ENCODE measurements around the gene EFR3B.
"Not testable (repeated sequence)": the region's sequence is repeated elsewhere in the genome, so short reads cannot be mapped to it uniquely, and the experiment has no call there.

Gene EFR3B

GRCh38 chr2:25074826-25075225, 33.0 kb downstream of the EFR3B start:
- DNase-seq, result no peak

GRCh38 chr2:25076749-25077148, 34.9 kb downstream of the EFR3B start:
- DNase-seq, result no peak

DNA sequence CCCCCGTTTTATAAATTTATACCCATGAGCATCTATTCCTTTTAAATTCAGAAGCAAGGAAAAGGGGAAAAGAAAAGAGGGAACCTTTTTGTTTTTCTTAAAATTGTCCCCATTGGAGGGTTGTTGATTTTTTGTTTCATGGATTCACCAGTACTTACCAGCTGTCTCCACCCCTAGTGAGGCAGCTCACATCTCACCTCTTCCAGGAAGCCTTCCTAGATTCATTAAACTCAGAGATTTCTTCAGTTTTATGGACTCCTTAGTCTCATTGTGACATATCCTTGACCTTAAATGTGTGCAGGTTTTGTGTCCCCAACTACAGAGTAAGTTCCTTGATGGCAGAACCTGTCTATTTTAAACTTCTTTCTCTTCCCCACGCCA, 35.9 kb downstream of the EFR3B start:
- no peak for DNase-seq

DNA sequence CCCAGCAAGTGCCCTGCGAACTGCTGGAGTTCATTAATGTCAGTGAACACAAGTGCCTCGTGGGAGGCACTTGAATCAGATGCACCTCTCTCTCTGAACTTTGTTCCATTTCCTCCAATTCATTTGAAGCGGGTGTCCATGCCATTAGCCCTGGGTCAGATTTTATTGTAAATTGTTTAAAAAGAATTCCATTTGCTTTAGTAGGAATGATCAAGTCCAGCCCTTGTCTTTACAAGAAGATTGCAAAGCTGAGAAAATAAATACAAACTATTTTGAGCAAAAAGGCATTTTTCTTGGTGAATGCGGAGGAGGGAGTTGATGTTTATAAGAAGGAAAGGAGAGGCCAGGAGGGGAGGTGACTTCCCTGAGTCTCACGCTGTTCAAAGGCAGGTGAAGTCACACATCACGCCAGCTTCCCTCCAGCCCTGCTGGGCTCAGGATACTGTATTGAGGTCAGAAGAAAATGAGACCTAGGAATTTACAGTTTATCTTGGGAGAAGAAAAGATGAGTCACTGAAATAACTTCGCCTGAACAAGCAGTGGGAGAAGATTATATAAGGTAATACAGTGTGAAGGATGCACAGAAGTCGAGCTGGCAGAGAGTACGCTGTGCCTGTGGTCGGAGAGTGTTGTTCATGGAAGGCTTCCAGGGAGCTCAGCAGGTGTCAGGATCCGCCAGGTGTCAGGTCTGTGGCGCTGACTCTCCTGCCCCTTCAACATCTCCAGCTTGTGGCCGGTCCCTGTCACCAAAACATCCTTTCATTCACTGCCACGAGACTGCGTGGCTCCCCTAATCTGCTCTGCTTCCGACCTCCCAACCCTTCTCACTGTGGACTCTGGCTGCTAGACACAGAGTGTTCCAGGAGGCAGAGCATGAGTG, 36.5 kb downstream of the EFR3B start:
- no peak for DNase-seq

GRCh38 chr2:25079050-25079635, 37.3 kb downstream of the EFR3B start:
- DNase-seq, result no peak

GRCh38 chr2:25081237-25081790, 39.4 kb downstream of the EFR3B start:
- DNase-seq, result no peak

DNA sequence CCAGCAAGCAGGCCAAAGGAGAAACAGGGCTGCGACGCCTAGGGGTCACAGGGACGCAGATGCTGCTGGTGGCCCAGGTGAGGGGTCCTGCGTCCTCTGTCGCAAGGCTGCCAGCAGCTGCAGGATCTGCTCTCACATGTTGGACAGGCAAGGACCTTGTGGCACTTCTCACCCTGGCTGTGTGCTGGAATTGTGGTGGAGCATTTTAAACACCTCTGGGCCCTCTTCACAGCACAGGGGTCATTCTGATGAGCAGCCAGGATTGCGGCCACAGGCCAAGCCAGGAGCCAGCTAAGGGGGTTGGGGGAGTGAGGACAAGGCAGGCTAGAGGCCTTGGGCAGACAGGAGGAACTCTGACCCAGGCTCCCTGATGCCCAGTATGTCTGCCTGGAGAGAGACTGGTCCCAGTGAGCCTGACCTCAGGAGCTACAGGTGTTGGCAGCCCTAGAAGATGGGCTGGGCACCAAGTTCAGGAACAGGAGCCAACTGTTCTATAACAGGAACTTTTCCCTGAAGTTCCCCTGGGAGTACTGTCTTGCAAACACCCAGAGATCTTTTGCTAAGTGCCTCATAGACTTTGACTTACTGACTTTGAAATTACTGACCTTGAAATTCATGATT, 40.2 kb downstream of the EFR3B start:
- no peak for DNase-seq

- DNase-seq, result no peak
These were observed 44.1 kb downstream of the EFR3B start for GRCh38 chr2:25085761-25086560.

DNA sequence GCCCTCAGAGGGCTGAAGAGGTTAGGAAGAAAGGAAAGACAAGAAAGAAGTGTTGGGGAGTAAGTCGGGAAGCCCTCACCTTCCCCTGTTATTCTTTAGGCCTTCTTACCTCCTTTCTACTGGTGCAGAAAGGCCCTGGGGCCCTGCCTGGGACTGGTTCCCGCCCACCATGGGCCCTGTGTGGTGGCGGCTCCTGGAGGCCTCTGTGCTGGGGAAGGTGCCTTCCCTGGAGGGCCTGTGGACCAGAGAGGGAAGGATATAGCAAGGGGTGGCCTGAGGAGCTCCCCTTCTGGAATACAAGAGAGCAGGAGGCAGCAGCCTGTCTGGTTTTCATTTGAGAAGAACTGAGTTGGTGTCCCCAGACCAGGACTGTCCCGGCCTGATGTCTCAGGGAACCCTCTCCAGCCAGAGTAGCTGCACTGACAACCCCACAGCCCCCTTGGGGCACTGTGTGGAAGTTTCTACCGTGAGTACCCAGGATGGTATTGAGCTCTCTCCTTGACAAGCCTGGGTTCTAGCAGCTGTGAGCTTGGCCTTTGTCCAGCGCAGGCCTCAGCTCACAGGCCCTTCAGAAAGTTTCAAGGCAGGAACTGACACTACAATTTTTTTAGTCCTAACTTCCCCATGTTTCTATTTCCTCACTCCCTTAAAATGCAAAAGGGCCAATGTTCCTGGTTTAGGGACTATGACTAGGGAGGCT, 47.1 kb downstream of the EFR3B start:
- DNase-seq, result no peak

- DNase-seq, result no peak
These were observed 47.9 kb downstream of the EFR3B start for GRCh38 chr2:25089605-25090315.

- no peak for DNase-seq
These were observed 48.9 kb downstream of the EFR3B start for GRCh38 chr2:25090801-25091200.

- DNase-seq, result no peak
These were observed 49.4 kb downstream of the EFR3B start for GRCh38 chr2:25091265-25091664.

DNA sequence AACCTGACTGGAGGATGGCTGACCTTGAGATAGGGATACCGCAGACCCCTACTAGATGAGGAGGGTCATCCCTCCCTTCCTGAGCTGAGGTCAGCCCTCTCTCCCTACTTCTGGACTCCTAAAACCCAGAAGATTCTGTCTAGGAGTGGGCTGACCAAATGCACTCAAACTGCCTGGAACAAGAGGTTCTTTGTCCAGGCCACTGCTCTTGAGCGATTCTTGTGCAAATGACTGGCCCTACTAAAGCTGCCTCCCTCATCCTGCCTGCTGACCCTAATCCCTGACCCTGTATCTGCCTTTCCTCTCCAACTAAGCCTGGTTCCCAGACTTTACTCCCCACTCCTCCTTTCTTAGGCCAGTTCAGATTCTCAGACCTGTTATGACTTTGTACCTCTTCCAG, 56.2 kb downstream of the EFR3B start:
- DNase-seq, result no peak

DNA sequence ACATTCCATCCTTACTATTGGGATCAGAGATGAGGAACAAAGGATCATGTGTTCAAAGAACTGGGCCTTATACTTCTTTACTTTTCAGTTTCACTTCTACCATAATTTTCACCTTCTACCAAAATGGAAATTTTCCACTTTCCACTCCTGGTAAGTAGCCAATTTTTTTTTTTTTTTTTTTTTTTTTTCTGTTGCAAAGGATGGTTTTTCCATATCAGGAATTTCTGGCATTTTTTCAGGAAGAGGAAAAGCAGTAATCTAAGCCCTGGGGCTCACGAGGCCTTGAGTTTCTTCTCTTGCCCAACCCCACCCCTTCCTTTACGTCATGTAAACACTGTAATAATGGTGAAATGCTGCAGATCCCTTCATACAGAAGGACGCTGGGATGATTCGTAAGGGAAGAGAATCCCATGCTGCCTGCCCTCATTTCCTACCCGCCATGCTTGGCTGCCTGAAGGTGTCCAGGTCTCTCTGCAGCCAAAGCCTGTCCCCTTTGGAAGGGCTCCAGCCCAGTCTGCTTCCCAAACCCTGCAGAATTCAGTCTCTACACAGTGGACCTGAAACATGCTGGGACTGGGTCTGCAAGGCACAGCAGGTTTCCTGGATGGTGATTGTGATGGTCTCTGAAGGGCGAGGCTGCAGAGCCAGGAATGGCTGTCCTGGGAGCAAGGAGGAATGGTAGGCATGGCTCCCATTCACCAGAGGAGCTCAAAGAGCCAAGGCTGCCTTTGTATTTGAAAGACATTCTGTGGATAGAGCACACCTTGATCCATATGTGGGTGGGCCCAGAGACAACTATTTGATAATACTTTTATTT, 57.0 kb downstream of the EFR3B start:
- DNase-seq, result no peak

GRCh38 chr2:25102352-25102751, 60.5 kb downstream of the EFR3B start:
- not testable (repeated sequence) for DNase-seq

- DNase-seq, result no peak
These were observed 61.5 kb downstream of the EFR3B start for GRCh38 chr2:25103287-25103871.

DNA sequence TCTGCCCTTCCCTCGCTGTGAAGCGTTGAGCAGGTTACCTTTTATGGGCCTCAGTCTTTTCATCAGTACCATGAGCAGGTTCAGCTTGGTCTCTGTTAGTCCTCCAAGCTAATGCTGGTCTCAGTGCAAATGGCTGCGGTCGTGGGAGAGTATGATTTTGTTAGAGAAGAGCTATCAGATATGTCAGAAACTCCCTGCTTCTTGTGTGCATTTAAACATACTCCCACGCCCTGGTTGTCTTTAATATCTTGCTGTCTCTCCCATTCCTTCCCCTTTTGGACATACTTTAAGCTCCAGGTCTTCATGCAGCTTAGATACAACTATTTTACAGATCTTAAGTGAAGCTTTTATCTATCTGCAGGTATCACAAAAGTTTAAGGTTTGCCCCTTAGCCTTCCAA, 62.9 kb downstream of the EFR3B start:
- no peak for DNase-seq

GRCh38 chr2:25105336-25106085, 63.6 kb downstream of the EFR3B start:
- no peak for DNase-seq

- DNase-seq, result no peak
These were observed 67.9 kb downstream of the EFR3B start for GRCh38 chr2:25109822-25110221.

DNA sequence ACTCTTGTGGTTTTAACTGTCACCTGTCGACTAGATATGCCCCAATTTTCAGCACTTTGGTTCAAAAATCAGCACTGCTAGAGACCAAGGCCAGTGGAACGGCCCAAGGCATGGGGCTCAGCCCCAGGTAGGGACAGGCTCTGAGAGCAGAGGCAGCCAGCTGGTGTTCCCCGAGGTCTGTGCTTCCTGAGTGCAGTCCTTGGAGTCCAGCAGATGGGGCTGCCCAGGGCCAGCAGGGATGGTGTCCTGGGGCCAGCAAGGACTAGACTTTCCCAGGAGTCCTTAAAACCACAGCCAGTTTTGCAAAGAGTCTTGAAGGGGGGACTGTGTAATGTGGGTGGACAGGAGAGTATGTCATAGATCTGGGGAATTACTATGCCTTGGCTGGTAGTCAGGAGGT, 70.2 kb downstream of the EFR3B start:
- DNase-seq, result no peak
